Measurements from ENCODE around the gene GALNT1. TPM values are rescaled to one million over a fixed set of nuclear protein-coding genes. Genes with fewer than 3 reads are reported as not detected.
A peak's percentile ranks its signal among the peaks of the same experiment; 100 is the strongest.

GALNT1 gene
- total and polyA plus RNA-seq, 2 experiments from 2014 or later = 47.4 to 110 TPM

DNA sequence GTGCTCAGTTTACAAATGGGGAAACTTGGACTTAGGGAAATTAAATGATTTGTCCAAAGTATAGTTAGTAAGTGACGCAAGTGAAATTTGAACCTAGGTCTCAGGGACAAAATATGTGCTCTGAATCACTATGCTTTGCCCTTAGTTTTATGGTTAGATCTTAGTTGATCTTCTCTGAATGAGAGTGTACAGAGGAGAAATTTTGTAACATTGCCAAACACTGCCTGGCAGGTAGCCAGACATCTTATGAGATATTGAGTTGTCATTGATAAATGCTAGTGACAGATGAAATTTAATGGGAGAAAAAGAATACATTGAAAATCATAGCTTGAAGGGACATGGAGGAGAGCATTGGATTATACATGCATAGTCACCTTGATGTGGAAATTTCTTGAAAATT lies 91.4 kb downstream of the GALNT1 start:
- DNase-seq (ENCODE audit: low read depth in 1 of 2, low spot score in 1 of 2) = no peak

DNA sequence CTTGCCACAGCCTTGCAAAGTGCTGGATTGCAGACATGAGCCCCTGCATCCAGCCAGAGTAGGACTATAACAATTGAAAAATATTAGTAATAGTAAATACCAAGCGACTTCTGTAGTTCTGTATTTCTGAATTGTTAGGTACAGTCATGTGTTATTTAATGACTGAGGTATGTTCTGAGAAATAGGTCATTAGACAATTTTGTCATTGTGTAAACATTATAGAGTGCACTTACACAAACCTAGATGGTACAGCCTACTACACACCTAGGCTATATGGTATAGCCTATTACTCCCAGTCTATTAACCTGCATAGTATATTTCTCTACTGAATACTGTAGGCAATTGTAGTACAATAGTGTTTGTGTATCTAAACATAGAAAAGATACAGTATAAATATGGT lies 92.1 kb downstream of the GALNT1 start:
- TF ChIP-seq, protein P1, sequence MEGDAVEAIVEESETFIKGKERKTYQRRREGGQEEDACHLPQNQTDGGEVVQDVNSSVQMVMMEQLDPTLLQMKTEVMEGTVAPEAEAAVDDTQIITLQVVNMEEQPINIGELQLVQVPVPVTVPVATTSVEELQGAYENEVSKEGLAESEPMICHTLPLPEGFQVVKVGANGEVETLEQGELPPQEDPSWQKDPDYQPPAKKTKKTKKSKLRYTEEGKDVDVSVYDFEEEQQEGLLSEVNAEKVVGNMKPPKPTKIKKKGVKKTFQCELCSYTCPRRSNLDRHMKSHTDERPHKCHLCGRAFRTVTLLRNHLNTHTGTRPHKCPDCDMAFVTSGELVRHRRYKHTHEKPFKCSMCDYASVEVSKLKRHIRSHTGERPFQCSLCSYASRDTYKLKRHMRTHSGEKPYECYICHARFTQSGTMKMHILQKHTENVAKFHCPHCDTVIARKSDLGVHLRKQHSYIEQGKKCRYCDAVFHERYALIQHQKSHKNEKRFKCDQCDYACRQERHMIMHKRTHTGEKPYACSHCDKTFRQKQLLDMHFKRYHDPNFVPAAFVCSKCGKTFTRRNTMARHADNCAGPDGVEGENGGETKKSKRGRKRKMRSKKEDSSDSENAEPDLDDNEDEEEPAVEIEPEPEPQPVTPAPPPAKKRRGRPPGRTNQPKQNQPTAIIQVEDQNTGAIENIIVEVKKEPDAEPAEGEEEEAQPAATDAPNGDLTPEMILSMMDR (IDR thresholded peaks at IDR 0.05; ENCODE audit: low read depth, low read length) = no peak

More for the DNA sequence above, 91.4 kb downstream of the GALNT1 start:
- H3K4me1 ChIP-seq (ENCODE audit: low read depth) = no peaks in the 10 kb centered on the region
- no peak overlapping the region for H3K4me3 ChIP-seq
- TF ChIP-seq, protein P1 (IDR thresholded peaks at IDR 0.05; ENCODE audit: low read depth, low read length) = no peak
- no peak overlapping the region for H3K27ac ChIP-seq
- no peaks in the 10 kb centered on the region for H3K27me3 ChIP-seq
- no peaks in the 10 kb centered on the region for H3K36me3 ChIP-seq
- no peaks in the 10 kb centered on the region for H3K9me3 ChIP-seq (ENCODE audit: low read depth)

DNA sequence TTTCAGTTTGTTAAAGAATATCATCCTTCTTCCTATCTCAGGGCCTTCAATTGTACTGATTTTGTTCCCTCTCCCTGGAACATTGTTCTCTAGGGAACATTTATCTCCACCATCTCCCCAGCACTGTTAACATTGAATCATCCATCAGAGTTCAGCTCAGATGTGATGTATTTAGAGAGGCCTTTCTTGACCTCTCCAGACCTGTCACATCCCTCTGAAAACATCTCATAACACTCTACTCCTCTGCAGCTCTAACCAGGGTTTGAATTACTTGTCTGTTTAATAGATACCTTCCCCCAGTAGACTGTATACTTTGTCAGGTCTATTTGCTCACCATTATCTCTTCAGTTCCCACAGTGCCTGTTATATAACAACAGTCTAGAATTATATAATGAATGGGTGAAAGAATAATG lies 98.6 kb downstream of the GALNT1 start:
- DNase-seq (ENCODE audit: low read depth in 1 of 2, low spot score in 1 of 2) = peak in 1 of 2 donors; percentile 3
- Histone ChIP-seq H3K4me3 (no peak overlapping the region), H3K4me1 (ENCODE audit: low read depth) (no peaks in the 10 kb centered on the region), H3K9me3 (ENCODE audit: low read depth) (no peaks in the 10 kb centered on the region), H3K27me3 (no peaks in the 10 kb centered on the region), H3K27ac (no peak overlapping the region), H3K36me3 (no peaks in the 10 kb centered on the region)
- TF ChIP-seq, protein P1 (IDR thresholded peaks at IDR 0.05; ENCODE audit: low read depth, low read length) = no peak

More for the DNA sequence above, 92.1 kb downstream of the GALNT1 start:
- H3K36me3 ChIP-seq = no peaks in the 10 kb centered on the region
- DNase-seq (ENCODE audit: low read depth in 1 of 2, low spot score in 1 of 2) = no peak
- H3K27me3 ChIP-seq = no peaks in the 10 kb centered on the region
- H3K4me3 ChIP-seq = no peak overlapping the region
- no peaks in the 10 kb centered on the region for H3K9me3 ChIP-seq (ENCODE audit: low read depth)
- no peak overlapping the region for H3K27ac ChIP-seq
- H3K4me1 ChIP-seq (ENCODE audit: low read depth) = no peaks in the 10 kb centered on the region

DNA sequence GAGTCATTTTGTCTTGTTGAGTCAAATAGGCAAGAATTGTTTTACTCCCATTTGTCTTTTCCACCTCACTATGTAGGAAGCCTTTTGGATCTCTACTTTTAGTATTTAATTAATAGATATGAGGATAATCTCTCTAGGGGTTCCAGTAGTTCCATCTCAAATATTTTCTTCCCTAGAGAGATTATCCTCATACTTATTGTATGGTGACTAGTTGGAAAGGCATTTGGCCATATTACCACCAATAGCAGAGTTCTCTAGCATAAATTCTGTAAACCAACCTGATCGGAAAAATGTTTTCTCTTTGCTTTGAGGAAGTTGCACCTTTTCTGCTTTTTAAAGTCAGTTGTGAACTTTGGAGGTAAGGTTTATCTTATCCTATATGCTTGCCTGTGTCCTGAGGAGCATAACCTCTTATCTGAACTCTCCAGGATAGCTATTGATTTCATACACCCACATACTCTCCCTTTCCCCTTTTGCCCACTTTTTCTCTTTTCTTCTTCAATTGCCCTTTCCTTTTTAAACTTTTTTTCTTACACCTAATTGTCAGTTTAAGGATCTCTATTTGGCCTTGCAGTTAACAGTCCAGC lies 100.8 kb downstream of the GALNT1 start:
- Histone ChIP-seq H3K4me3 (no peak overlapping the region), H3K27me3 (no peaks in the 10 kb centered on the region), H3K9me3 (ENCODE audit: low read depth) (no peaks in the 10 kb centered on the region), H3K4me1 (ENCODE audit: low read depth) (no peaks in the 10 kb centered on the region), H3K36me3 (no peaks in the 10 kb centered on the region), H3K27ac (no peak overlapping the region)
- TF ChIP-seq, protein P1 (IDR thresholded peaks at IDR 0.05; ENCODE audit: low read depth, low read length) = no peak
- DNase-seq (ENCODE audit: low read depth in 1 of 2, low spot score in 1 of 2) = peak in 1 of 2 donors; percentile 3

DNA sequence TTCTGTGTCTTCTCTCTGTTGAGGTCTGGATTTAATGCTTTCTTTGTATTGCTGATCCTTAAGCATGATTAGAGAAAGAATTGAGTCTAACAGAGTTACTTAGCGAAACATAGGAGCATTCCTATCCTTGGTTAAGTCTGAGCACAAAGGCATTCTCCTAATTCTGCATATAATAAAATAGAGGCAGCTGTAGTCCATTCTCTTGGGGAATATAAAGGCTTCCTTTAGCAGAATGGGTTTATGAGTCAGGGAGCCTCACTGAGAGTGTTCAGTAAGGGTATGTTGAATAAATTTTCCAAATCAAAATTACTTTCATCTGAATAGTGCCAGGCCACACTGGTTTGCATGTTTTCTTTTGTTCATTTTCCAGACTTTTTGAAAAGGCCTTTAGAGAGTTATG lies 101.5 kb downstream of the GALNT1 start:
- no peaks in the 10 kb centered on the region for H3K4me1 ChIP-seq (ENCODE audit: low read depth)
- no peak for DNase-seq (ENCODE audit: low read depth in 1 of 2, low spot score in 1 of 2)
- no peaks in the 10 kb centered on the region for H3K36me3 ChIP-seq
- H3K27me3 ChIP-seq = no peaks in the 10 kb centered on the region
- no peaks in the 10 kb centered on the region for H3K9me3 ChIP-seq (ENCODE audit: low read depth)
- TF ChIP-seq, protein P1 (IDR thresholded peaks at IDR 0.05; ENCODE audit: low read depth, low read length) = no peak
- H3K4me3 ChIP-seq = no peak overlapping the region
- H3K27ac ChIP-seq = no peak overlapping the region

Measured in cardiac muscle cell (in vitro differentiated cells and primary cell).